B cell (primary cell): Measurements from ENCODE around the gene ITGAE.

ENCODE experiments used
- CTCF ChIP-seq: fragments of 200-600 bp; IDR thresholded peaks from one replicate; pipeline ENCODE4 v1.8.0; 2022; ENCODE audit warnings: antibody characterized with exemption, mild to moderate bottlenecking
- EZH2 ChIP-seq: IDR thresholded peaks from 2 replicates; pipeline ENCODE4 v1.6.1; 2012; ENCODE audit warnings: borderline replicate concordance, low read depth, mild to moderate bottlenecking, moderate library complexity, low read length; ENCODE audit not compliant: insufficient read depth, poor library complexity, severe bottlenecking

DNA sequence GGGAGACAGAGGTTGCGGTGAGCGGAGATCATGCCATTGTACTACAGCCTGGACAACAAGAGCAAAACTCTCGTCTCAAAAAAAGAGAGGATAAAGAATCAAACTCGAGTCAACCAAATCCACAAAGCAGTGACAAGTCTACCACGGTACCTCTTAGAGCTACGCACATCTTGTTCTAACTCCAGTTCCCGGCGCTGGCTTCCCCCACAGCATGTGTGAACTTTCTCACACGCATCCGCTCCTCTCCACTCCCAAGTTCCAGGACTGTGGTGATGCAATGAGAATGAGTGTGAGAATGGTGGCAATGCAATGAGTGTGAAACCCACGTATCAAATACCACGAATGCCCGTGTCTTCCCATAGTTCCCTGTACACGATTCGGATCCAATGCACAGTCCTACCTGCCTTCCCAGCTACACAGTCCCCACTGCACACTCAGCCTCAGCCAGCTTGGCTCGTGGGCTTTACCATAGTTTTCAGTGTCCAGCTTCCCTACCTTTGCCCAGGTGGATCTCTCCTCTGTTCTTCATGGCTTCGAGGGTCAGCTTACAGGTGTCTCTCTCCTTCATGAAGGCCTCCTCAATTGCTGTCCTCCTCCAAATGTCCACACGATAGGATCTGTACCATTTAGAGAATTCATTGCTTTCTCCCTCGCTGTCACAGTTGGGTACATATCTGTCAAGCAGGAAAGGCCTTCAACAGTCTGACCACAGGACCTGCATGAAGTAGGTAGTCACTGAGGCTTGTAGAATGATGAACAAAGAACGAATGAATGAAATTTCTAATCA, 95.9 kb downstream of the ITGAE start:
- TF ChIP-seq CTCF (no peak), EZH2 (no peak)
